HepG2 (cell line): ENCODE measurements around the gene RNPEPL1. TPM values are rescaled to one million over a fixed set of nuclear protein-coding genes. Genes with fewer than 3 reads are reported as not detected.

ENCODE experiments used
- ATAC-seq: fragments of 200-7000 bp; cut with Tn5 transposase; 3 replicates; pipeline ENCODE4 v1.9.1; 2020; ENCODE audit warnings: mild to moderate bottlenecking, moderate library complexity
- BruUV-seq: library from RNA; stranded (reverse); fragments of 400-500 nt; replicated peaks from 2 replicates; lab custom pipeline; 2021; lab: Mats Ljungman, UMichigan
- CTCF ChIA-PET: fragments of 300-600 bp; formaldehyde crosslinking; extraction: SDS; loops from one replicate; lab custom pipeline; 2021; ENCODE audit warnings: low total read pairs, inconsistent platforms, low intra/inter-chr PET ratio; lab: Yijun Ruan, JAX
- POLR2A ChIA-PET: fragments of 350-600 bp; sonication (Branson Sonifier 250); formaldehyde crosslinking; loops from one replicate; lab custom pipeline; 2020; ENCODE audit warnings: antibody characterized with exemption, inconsistent platforms; lab: Yijun Ruan, JAX
- DNase-seq: peaks from one replicate; pipeline ENCODE4 v3.0.0-alpha.2; 2015; ENCODE audit warnings: low spot score
- FAIRE-seq: peaks from 3 replicates; lab custom pipeline; 2011; peaks lifted over from hg19 to GRCh38; lab: Jason Lieb, UNC
- H2AFZ ChIP-seq: one replicate; pipeline ENCODE4 v1.6.1; 2011; ENCODE audit warnings: low read length, inconsistent platforms
- H3K27ac ChIP-seq: fragments of 300-600 bp; 3 replicates; pipeline ENCODE4 v1.8.0; 2011; ENCODE audit warnings: mixed run types, mild to moderate bottlenecking, mixed read lengths, low read length, inconsistent platforms; ENCODE audit not compliant: insufficient read depth; ENCODE audit errors: extremely low read length
- H3K27me3 ChIP-seq, 2 experiments: fragments of 200-600 bp in 1 of 2; 2 replicates in 1 of 2; 3 replicates in 1 of 2; pipeline versions ENCODE4 v1.6.0 to v1.8.0; 2011; ENCODE audit warnings: low read length in 2 of 2, mild to moderate bottlenecking in 2 of 2, moderate library complexity in 2 of 2, inconsistent platforms in 1 of 2; ENCODE audit not compliant: insufficient read depth in 2 of 2, control insufficient read depth in 1 of 2
- H3K36me3 ChIP-seq, 2 experiments: fragments of 200-600 bp in 1 of 2; replicated peaks in 1 of 2; 2 replicates in 1 of 2; 3 replicates in 1 of 2; pipeline versions ENCODE4 v1.5.1 to v1.8.0; 2011; ENCODE audit warnings: low read length in 2 of 2, inconsistent platforms in 1 of 2; ENCODE audit not compliant: insufficient read depth in 2 of 2, control insufficient read depth in 1 of 2
- H3K4me1 ChIP-seq: 2 replicates; pipeline ENCODE4 v1.5.1; 2012; ENCODE audit warnings: low read length, inconsistent platforms; ENCODE audit not compliant: insufficient read depth
- H3K4me2 ChIP-seq: 2 replicates; pipeline ENCODE4 v1.6.0; 2011; ENCODE audit warnings: low read depth, low read length, inconsistent platforms
- H3K4me3 ChIP-seq, 3 experiments: fragments of 200-600 bp in 1 of 3; sonication (generic), shearing (Covaris generic) in 1 of 3; replicated peaks in 1 of 3; 2 replicates each; pipeline ENCODE4 v1.5.1; 2011 to 2016; ENCODE audit warnings: low read length in 3 of 3, inconsistent platforms in 2 of 3, low read depth in 2 of 3, mild to moderate bottlenecking in 2 of 3, control low read depth in 1 of 3, mixed read lengths in 1 of 3; ENCODE audit not compliant: insufficient read depth in 1 of 3
- H3K79me2 ChIP-seq: one replicate; pipeline ENCODE4 v1.6.1; 2011; ENCODE audit warnings: low read length, inconsistent platforms; ENCODE audit not compliant: insufficient read depth
- H3K9ac ChIP-seq: 2 replicates; pipeline ENCODE4 v1.6.0; 2011; ENCODE audit warnings: mild to moderate bottlenecking, low read depth, low read length, inconsistent platforms; ENCODE audit not compliant: insufficient read depth
- H3K9me3 ChIP-seq: 2 replicates; pipeline ENCODE4 v1.5.1; 2012; ENCODE audit warnings: mild to moderate bottlenecking, low read length
- H4K20me1 ChIP-seq: 2 replicates; pipeline ENCODE4 v1.6.0; 2011; ENCODE audit warnings: inconsistent platforms, mild to moderate bottlenecking, low read length, moderate library complexity; ENCODE audit not compliant: insufficient read depth
- ATRX ChIP-seq: sonication (generic); formaldehyde crosslinking; IDR thresholded peaks from 2 replicates; pipeline ENCODE4 v1.4.0; 2020; ENCODE audit warnings: missing genetic modification reagents, borderline replicate concordance
- FOXA1 ChIP-seq, 2 experiments: fragments of 450-650 bp in 1 of 2; sonication (generic) in 1 of 2; formaldehyde crosslinking in 1 of 2; IDR thresholded peaks; 2 replicates each; pipeline versions ENCODE4 v1.4.0 to v1.6.1; 2016 to 2020; ENCODE audit warnings: missing genetic modification reagents in 1 of 2
- HNRNPH1 ChIP-seq: fragments of 200-400 bp; formaldehyde crosslinking; optimal IDR thresholded peaks from 2 replicates; pipeline ENCODE3; 2017; ENCODE audit warnings: mild to moderate bottlenecking, low read depth, low read length
- JUND ChIP-seq: sonication (generic); formaldehyde crosslinking; IDR thresholded peaks from 2 replicates; pipeline ENCODE4 v1.8.0; 2022; ENCODE audit warnings: mild to moderate bottlenecking, missing genetic modification reagents
- KDM6A ChIP-seq: IDR thresholded peaks from 2 replicates; pipeline ENCODE4 v1.6.1; 2016; ENCODE audit warnings: low read depth
- KLF13 ChIP-seq: sonication (generic); formaldehyde crosslinking; IDR thresholded peaks from 2 replicates; pipeline ENCODE4 v1.4.0; 2020; ENCODE audit warnings: mild to moderate bottlenecking, missing genetic modification reagents
- MEIS2 ChIP-seq: sonication (generic); formaldehyde crosslinking; IDR thresholded peaks from 2 replicates; pipeline ENCODE4 v1.9.0; 2021; ENCODE audit warnings: mild to moderate bottlenecking, missing genetic modification reagents
- PITX1 ChIP-seq: sonication (generic); formaldehyde crosslinking; IDR thresholded peaks from 2 replicates; pipeline ENCODE4 v1.5.1; 2020; ENCODE audit warnings: mild to moderate bottlenecking, missing genetic modification reagents
- SNAI1 ChIP-seq: sonication (generic); formaldehyde crosslinking; IDR thresholded peaks from 2 replicates; pipeline ENCODE4 v1.5.0; 2020; ENCODE audit warnings: mild to moderate bottlenecking, missing genetic modification reagents, borderline replicate concordance
- SOX5 ChIP-seq: IDR thresholded peaks from 2 replicates; pipeline ENCODE4 v1.6.1; 2016; ENCODE audit warnings: borderline replicate concordance
- XRCC5 ChIP-seq: fragments of 200-400 bp; formaldehyde crosslinking; optimal IDR thresholded peaks from 2 replicates; pipeline ENCODE3; 2017; ENCODE audit warnings: mild to moderate bottlenecking, low read length
- ZBTB7B ChIP-seq: sonication (generic); formaldehyde crosslinking; IDR thresholded peaks from 2 replicates; pipeline ENCODE4 v1.4.0; 2020; ENCODE audit warnings: missing genetic modification reagents
- ZBTB8A ChIP-seq: sonication (generic); formaldehyde crosslinking; IDR thresholded peaks from 2 replicates; pipeline ENCODE4 v1.4.0; 2020; ENCODE audit warnings: mild to moderate bottlenecking, low read depth, missing genetic modification reagents, borderline replicate concordance
- ZFAT ChIP-seq: sonication (generic); formaldehyde crosslinking; conservative IDR thresholded peaks from 2 replicates; pipeline ENCODE4 v1.8.1; 2023; ENCODE audit warnings: missing genetic modification reagents, inconsistent platforms
- ZNF333 ChIP-seq: sonication (generic); formaldehyde crosslinking; IDR thresholded peaks from 2 replicates; pipeline ENCODE4 v1.4.0; 2020; ENCODE audit warnings: mild to moderate bottlenecking, missing genetic modification reagents, borderline replicate concordance
- ZNF460 ChIP-seq: sonication (generic); formaldehyde crosslinking; IDR thresholded peaks from 2 replicates; pipeline ENCODE4 v1.5.1; 2020; ENCODE audit warnings: missing genetic modification reagents, mild to moderate bottlenecking, borderline replicate concordance
- ZNF530 ChIP-seq: sonication (generic); formaldehyde crosslinking; IDR thresholded peaks from 2 replicates; pipeline ENCODE4 v1.5.0; 2020; ENCODE audit warnings: low read depth, mild to moderate bottlenecking, missing genetic modification reagents
- ZNF567 ChIP-seq: sonication (generic); formaldehyde crosslinking; IDR thresholded peaks from 2 replicates; pipeline ENCODE4 v1.8.1; 2023; ENCODE audit warnings: mild to moderate bottlenecking, missing genetic modification reagents, borderline replicate concordance
- WGBS: methylation state at CpG from one replicate; pipeline ENCODE4 v1.1.6; 2017; ENCODE audit warnings: low lambda C conversion rate; 5-methylcytosine and 5-hydroxymethylcytosine counted together
- in situ Hi-C: cut with HindIII; loops from 2 replicates; pipeline ENCODE4 v1.10.0; 2017; ENCODE audit warnings: low pct_unique_long_range_greater_than_20kb; ENCODE audit not compliant: extremely low pct_ligation_motif_present
- intact Hi-C: fragments of 100-400 bp; cut with micrococcal nuclease; formaldehyde crosslinking; loops from one replicate; pipeline ENCODE4 v1.10.0; 2022; ENCODE audit not compliant: unreplicated experiment
- polyA plus RNA-seq, 8 experiments: library from polyadenylated mRNA; depleted of rRNA in 3 of 8; stranded (reverse) in 7 of 8; unstranded in 1 of 8; fragments of >200 nt; fragmentation: Illumina TruSeq in 4 of 8; extraction: Trizol in 4 of 8; gene quantifications; 2 replicates each; pipeline versions ENCODE4 v1.2.1 to v1.2.3, GENCODE V29; 2011 to 2016; ENCODE audit warnings: low read depth in 4 of 8, missing spikeins in 1 of 8, mixed read lengths in 1 of 8; ENCODE audit not compliant: insufficient read depth in 1 of 8
- total RNA-seq, 5 experiments: library from RNA; depleted of rRNA; stranded (reverse); fragments of >200 nt; fragmentation: Illumina TruSeq; extraction: Trizol; gene quantifications; 2 replicates each; pipeline ENCODE4 v1.2.3, GENCODE V29; 2016; ENCODE audit warnings: low read depth in 1 of 5
- TF ChIP-seq, protein P1 (sequence below): sonication (generic); formaldehyde crosslinking; IDR thresholded peaks from 2 replicates; pipeline ENCODE4 v1.8.0; 2022; ENCODE audit warnings: mild to moderate bottlenecking, missing genetic modification reagents, moderate library complexity
- TF ChIP-seq, protein P2 (sequence below): sonication (generic); formaldehyde crosslinking; IDR thresholded peaks from 2 replicates; pipeline ENCODE4 v1.5.0; 2020; ENCODE audit warnings: mild to moderate bottlenecking, missing genetic modification reagents

Gene RNPEPL1
- total and polyA plus RNA-seq, 2 of the 13 experiments (the other 11 are each of a cell fraction or from before 2014, with no cell fraction given) = 13.0 to 18.0 TPM

DNA sequence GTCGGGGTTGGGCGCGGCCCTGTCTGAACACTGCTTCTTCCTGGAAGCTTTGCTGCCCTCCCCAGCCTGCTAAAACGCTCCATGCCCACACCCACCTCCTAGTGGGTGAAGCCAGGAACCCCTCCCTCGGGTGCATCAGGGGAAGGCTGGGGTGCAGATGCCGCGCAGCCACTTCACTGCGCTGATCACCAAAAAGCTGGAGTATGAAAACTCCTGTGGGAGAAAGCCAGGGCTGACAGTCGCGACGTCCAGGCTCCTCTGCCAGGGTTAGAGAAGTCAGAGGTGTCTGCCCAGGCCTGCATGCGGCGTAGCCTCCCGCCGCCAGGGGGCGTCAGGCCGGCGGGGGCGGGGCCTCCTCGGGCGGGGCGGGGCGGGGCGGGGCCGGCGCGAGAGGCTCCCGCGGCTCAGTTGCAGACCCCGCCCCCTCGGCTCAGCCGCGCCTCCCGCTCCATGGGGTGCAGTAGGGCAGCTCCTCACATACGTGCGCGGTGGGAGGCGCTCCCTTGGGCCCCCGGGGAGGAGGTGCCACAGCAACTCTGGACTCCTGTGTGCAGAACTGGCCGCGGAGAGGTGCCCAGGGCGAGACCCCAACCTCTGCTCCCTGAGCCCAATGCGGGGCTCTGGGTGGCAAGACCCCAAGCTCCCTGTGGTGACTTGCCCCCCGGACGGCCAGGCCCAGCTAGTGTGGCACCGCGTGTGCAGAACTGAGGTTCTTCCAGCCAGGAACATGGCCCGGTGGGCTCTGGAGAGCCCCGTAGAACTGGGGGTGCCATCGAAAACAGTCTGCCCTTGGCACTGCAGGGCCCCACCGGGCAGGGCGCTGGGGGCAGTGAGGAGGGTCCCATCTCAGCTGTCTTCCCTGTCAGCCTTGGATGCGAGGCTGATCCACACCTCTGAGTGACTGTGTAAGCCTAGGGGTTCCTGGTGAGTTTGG lies 1.8 kb upstream of the RNPEPL1 start:
- peak overlapping the region; percentile 71 to 89 (median 71) for H3K4me3 ChIP-seq
- in situ Hi-C loops (loop anchor here (25.0 kb wide), 1 partner anchor 646 kb away; no protein-coding TSS in a partner anchor), intact Hi-C loops (loop anchor here (2.0 kb wide), 1 partner anchor 14 kb away; no protein-coding TSS in a partner anchor)
- BruUV-seq = no TSS peak
- ATAC-seq (peak; percentile 83), FAIRE-seq (peak; percentile 42), DNase-seq (peak; percentile 92)
- POLR2A ChIA-PET = interaction anchor here (0.8 to 7.2 kb wide), 14 partner anchors 8 to 315 kb away, joined by 3 to 149 read pairs (median 6); partner anchors contain the start of genes ANKMY1 and CAPN10
- peak overlapping the region; percentile 71 for H3K27ac ChIP-seq
- WGBS = under 1% methylated on average over 24 of the region's 53 CpGs
- peak overlapping the region; percentile 83 for H3K9ac ChIP-seq
- H2AFZ ChIP-seq = no peak overlapping the region
- H3K4me2 ChIP-seq = peak overlapping the region; percentile 100
- no peaks in the 10 kb centered on the region; the same call in 1 of the 2 replicates for H4K20me1 ChIP-seq
- CTCF ChIA-PET = interaction anchor here (1.1 to 1.2 kb wide), 2 partner anchors 13 to 38 kb away, joined by 4 read pairs; no protein-coding TSS in a partner anchor
- peaks cover 57% of the 10 kb centered on the region for H3K4me1 ChIP-seq
- no peaks in the 10 kb centered on the region; a peak in 1 of 5 replicates for H3K27me3 ChIP-seq
- H3K36me3 ChIP-seq = peaks cover 0 to 7% of the 10 kb centered on the region in 2 experiments; a peak in 2 of 5 replicates
- H3K79me2 ChIP-seq = peaks cover 22% of the 10 kb centered on the region
- H3K9me3 ChIP-seq = no peaks in the 10 kb centered on the region
- TF ChIP-seq, protein P1, sequence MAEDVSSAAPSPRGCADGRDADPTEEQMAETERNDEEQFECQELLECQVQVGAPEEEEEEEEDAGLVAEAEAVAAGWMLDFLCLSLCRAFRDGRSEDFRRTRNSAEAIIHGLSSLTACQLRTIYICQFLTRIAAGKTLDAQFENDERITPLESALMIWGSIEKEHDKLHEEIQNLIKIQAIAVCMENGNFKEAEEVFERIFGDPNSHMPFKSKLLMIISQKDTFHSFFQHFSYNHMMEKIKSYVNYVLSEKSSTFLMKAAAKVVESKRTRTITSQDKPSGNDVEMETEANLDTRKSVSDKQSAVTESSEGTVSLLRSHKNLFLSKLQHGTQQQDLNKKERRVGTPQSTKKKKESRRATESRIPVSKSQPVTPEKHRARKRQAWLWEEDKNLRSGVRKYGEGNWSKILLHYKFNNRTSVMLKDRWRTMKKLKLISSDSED (CRISPR knock-in tag) = 0 out of 2 replicates have a peak, but pooled peaks have one; percentile 62
- TF ChIP-seq KDM6A (CRISPR knock-in tag) = no peak
- TF ChIP-seq XRCC5 = peak; percentile 36
- TF ChIP-seq FOXA1 (IDR thresholded peaks at IDR 0.05) = no peak
- peak; percentile 23; the same call in 1 of the 2 replicates for TF ChIP-seq FOXA1 (CRISPR knock-in tag; IDR thresholded peaks at IDR 0.05)
- no peak for TF ChIP-seq ZBTB8A (CRISPR knock-in tag)
- no peak for TF ChIP-seq ZNF530
- TF ChIP-seq JUND (CRISPR knock-in tag) = no peak
- no peak; the same call in 1 of the 2 replicates for TF ChIP-seq MEIS2 (CRISPR knock-in tag)
- TF ChIP-seq ZBTB7B (CRISPR knock-in tag) = peak; percentile 46
- no peak for TF ChIP-seq HNRNPH1
- 0 out of 2 replicates have a peak, but pooled peaks have one; percentile 17 for TF ChIP-seq SOX5
- TF ChIP-seq ATRX (CRISPR knock-in tag) = no peak
- TF ChIP-seq, protein P2, sequence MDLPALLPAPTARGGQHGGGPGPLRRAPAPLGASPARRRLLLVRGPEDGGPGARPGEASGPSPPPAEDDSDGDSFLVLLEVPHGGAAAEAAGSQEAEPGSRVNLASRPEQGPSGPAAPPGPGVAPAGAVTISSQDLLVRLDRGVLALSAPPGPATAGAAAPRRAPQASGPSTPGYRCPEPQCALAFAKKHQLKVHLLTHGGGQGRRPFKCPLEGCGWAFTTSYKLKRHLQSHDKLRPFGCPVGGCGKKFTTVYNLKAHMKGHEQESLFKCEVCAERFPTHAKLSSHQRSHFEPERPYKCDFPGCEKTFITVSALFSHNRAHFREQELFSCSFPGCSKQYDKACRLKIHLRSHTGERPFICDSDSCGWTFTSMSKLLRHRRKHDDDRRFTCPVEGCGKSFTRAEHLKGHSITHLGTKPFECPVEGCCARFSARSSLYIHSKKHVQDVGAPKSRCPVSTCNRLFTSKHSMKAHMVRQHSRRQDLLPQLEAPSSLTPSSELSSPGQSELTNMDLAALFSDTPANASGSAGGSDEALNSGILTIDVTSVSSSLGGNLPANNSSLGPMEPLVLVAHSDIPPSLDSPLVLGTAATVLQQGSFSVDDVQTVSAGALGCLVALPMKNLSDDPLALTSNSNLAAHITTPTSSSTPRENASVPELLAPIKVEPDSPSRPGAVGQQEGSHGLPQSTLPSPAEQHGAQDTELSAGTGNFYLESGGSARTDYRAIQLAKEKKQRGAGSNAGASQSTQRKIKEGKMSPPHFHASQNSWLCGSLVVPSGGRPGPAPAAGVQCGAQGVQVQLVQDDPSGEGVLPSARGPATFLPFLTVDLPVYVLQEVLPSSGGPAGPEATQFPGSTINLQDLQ (CRISPR knock-in tag) = no peak
- peak; percentile 43 for TF ChIP-seq PITX1 (CRISPR knock-in tag)
- no peak; the same call in 1 of the 2 replicates for TF ChIP-seq ZNF567 (CRISPR knock-in tag)
- no peak for TF ChIP-seq SNAI1
- 0 out of 2 replicates have a peak, but pooled peaks have one; percentile 32 for TF ChIP-seq KLF13
- TF ChIP-seq ZNF460 = no peak
- no peak for TF ChIP-seq ZFAT (CRISPR knock-in tag)
- no peak for TF ChIP-seq ZNF333
